ENCODE measurements around the gene CD53. TPM values are rescaled to one million over a fixed set of nuclear protein-coding genes. Genes with fewer than 3 reads are reported as not detected.

The CD53 gene
- total and polyA plus RNA-seq, 2 experiments from 2014 or later: 0.79 to 1.4 TPM

DNA sequence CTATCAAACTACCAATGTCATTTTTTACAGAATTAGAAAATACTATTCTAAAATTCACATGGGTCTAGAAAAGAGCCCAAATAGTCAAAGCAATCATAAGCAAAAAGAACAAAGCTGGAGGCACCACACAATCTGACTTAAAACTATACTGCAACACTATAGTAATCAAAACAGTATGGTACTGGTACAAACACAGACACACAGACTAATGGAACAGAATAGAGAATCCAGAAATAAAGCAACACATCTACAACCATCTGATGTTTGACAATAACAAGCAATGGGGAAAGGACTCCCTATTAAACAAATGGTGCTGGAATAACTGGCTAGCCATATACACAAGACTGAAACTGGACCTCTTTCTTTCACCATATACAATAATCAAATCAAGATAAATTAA, 39.8 kb downstream of the CD53 start:
- Histone ChIP-seq H3K27ac (no peak overlapping the region), H3K4me1 (ENCODE audit: insufficient read depth) (no peaks in the 10 kb centered on the region)

DNA sequence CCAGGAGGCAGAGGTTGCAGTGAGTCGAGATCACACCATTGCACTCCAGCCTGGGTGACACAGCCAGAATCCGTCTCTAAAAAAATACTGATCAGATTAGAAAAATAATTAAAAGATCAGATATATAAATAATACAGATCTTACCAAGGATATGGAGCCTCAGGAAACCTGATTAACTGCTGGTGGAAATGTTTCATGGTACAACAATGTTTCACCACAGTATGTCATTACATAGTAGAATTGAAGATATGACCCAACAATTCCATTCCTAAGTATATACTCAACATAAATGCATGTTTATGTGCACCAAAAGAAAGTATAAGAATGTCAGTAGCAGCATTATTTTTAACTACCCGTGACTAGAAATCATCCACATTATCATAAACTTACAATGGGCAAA, 41.7 kb downstream of the CD53 start:
- no peak overlapping the region for H2AFZ ChIP-seq
- 88% methylated on average over 3 of the region's 3 CpGs for WGBS (ENCODE audit: low lambda C conversion rate, missing lambda C conversion rate)

More for the DNA sequence above, 39.8 kb downstream of the CD53 start:
- Histone ChIP-seq H3K9me3 (ENCODE audit: low read depth) (no peaks in the 10 kb centered on the region), H3K4me3 (no peak overlapping the region), H3K79me2 (no peaks in the 10 kb centered on the region), H3K4me2 (no peak overlapping the region), H3K9me2 (replicated peaks; ENCODE audit: insufficient read depth) (peaks cover 4% of the 10 kb centered on the region), H2AFZ (no peak overlapping the region), H3K36me3 (replicated peaks; ENCODE audit: insufficient read depth, low read depth) (no peaks in the 10 kb centered on the region), H3K27me3 (no peaks in the 10 kb centered on the region), H4K20me1 (ENCODE audit: insufficient read depth, poor library complexity, severe bottlenecking) (no peaks in the 10 kb centered on the region)
- TF ChIP-seq, protein P1, sequence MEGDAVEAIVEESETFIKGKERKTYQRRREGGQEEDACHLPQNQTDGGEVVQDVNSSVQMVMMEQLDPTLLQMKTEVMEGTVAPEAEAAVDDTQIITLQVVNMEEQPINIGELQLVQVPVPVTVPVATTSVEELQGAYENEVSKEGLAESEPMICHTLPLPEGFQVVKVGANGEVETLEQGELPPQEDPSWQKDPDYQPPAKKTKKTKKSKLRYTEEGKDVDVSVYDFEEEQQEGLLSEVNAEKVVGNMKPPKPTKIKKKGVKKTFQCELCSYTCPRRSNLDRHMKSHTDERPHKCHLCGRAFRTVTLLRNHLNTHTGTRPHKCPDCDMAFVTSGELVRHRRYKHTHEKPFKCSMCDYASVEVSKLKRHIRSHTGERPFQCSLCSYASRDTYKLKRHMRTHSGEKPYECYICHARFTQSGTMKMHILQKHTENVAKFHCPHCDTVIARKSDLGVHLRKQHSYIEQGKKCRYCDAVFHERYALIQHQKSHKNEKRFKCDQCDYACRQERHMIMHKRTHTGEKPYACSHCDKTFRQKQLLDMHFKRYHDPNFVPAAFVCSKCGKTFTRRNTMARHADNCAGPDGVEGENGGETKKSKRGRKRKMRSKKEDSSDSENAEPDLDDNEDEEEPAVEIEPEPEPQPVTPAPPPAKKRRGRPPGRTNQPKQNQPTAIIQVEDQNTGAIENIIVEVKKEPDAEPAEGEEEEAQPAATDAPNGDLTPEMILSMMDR (IDR thresholded peaks at IDR 0.05; ENCODE audit: poor library complexity): no peak
- TF ChIP-seq EZH2phosphoT487 (IDR thresholded peaks at IDR 0.05; ENCODE audit: low read depth, severe bottlenecking, unreplicated experiment) (no peak), EZH2 (IDR thresholded peaks at IDR 0.05; ENCODE audit: borderline replicate concordance) (no peak)
- no peak for DNase-seq (ENCODE audit: low spot score)

DNA sequence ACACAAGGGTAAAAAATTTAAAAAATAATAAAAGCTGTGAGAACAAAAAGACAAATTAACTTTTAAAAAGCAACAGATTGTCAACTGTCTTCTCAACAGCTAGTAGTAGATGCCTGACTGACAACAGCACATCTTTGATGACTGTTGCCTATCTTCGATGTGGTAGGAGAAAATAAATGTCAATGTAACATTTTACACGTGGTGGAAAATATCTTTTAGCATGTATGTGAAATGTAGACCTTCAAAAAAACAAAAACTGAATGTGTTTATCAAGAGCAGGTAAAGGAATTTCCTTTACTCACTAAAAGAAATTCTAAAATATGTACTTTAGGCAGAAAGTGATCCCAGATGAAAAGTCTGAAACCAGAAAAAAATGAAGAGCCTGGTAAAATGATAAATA, 42.9 kb downstream of the CD53 start:
- TF ChIP-seq EZH2 (IDR thresholded peaks at IDR 0.05; ENCODE audit: borderline replicate concordance): no peak
- H3K36me3 ChIP-seq (replicated peaks; ENCODE audit: insufficient read depth, low read depth): no peaks in the 10 kb centered on the region
- H3K27me3 ChIP-seq: no peaks in the 10 kb centered on the region
- H3K9me2 ChIP-seq (replicated peaks; ENCODE audit: insufficient read depth): peaks cover 4% of the 10 kb centered on the region
- H3K4me2 ChIP-seq: no peak overlapping the region
- H4K20me1 ChIP-seq (ENCODE audit: insufficient read depth, poor library complexity, severe bottlenecking): no peaks in the 10 kb centered on the region
- H2AFZ ChIP-seq: no peak overlapping the region
- no peaks in the 10 kb centered on the region for H3K4me1 ChIP-seq (ENCODE audit: insufficient read depth)
- 77% methylated on average over 2 of the region's 2 CpGs for WGBS (ENCODE audit: low lambda C conversion rate, missing lambda C conversion rate)
- H3K79me2 ChIP-seq: no peaks in the 10 kb centered on the region
- no peaks in the 10 kb centered on the region for H3K9me3 ChIP-seq (ENCODE audit: low read depth)
- H3K4me3 ChIP-seq: no peak overlapping the region
- H3K27ac ChIP-seq: no peak overlapping the region
- DNase-seq (ENCODE audit: low spot score): no peak

More for the DNA sequence above, 41.7 kb downstream of the CD53 start:
- Histone ChIP-seq H3K4me2 (no peak overlapping the region), H3K36me3 (replicated peaks; ENCODE audit: insufficient read depth, low read depth) (no peaks in the 10 kb centered on the region), H3K27me3 (no peaks in the 10 kb centered on the region), H3K4me3 (no peak overlapping the region), H3K79me2 (no peaks in the 10 kb centered on the region), H3K9me2 (replicated peaks; ENCODE audit: insufficient read depth) (peaks cover 4% of the 10 kb centered on the region), H3K4me1 (ENCODE audit: insufficient read depth) (no peaks in the 10 kb centered on the region), H3K9me3 (ENCODE audit: low read depth) (no peaks in the 10 kb centered on the region), H3K27ac (no peak overlapping the region), H4K20me1 (ENCODE audit: insufficient read depth, poor library complexity, severe bottlenecking) (no peaks in the 10 kb centered on the region)
- no peak for TF ChIP-seq EZH2 (IDR thresholded peaks at IDR 0.05; ENCODE audit: borderline replicate concordance)
- TF ChIP-seq, protein P1 (IDR thresholded peaks at IDR 0.05; ENCODE audit: poor library complexity): no peak
- TF ChIP-seq EZH2phosphoT487 (IDR thresholded peaks at IDR 0.05; ENCODE audit: low read depth, severe bottlenecking, unreplicated experiment): no peak
- no peak for DNase-seq (ENCODE audit: low spot score)

DNA sequence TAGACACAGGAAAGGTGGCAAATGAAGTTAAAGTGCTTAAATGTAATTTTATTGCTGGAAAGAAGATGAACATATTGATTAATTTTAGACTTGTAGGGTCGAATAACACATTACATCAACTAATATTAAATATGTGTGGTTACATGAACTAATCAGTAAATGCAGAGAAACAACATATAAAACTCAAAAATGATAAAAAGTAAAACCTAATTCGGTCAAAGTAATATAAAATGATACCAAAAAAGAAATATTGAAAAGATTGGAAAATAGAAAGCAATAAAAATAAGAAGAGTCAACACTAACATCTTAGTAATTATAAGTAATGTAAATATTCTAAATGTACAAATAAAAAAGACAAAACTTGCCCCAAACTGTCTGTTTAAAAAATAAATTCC, 43.3 kb downstream of the CD53 start:
- Histone ChIP-seq H3K27ac (no peak overlapping the region), H2AFZ (peak overlapping the region; percentile 12), H4K20me1 (ENCODE audit: insufficient read depth, poor library complexity, severe bottlenecking) (no peaks in the 10 kb centered on the region), H3K9me3 (ENCODE audit: low read depth) (no peaks in the 10 kb centered on the region), H3K4me2 (no peak overlapping the region), H3K4me3 (no peak overlapping the region), H3K36me3 (replicated peaks; ENCODE audit: insufficient read depth, low read depth) (no peaks in the 10 kb centered on the region), H3K79me2 (no peaks in the 10 kb centered on the region), H3K4me1 (ENCODE audit: insufficient read depth) (no peaks in the 10 kb centered on the region), H3K27me3 (no peaks in the 10 kb centered on the region), H3K9me2 (replicated peaks; ENCODE audit: insufficient read depth) (peaks cover 4% of the 10 kb centered on the region)
- DNase-seq (ENCODE audit: low spot score): no peak
- WGBS (ENCODE audit: low lambda C conversion rate, missing lambda C conversion rate): 77% methylated on average over 2 of the region's 2 CpGs
- TF ChIP-seq EZH2 (IDR thresholded peaks at IDR 0.05; ENCODE audit: borderline replicate concordance) (no peak), EZH2phosphoT487 (IDR thresholded peaks at IDR 0.05; ENCODE audit: low read depth, severe bottlenecking, unreplicated experiment) (no peak)
- TF ChIP-seq, protein P1 (IDR thresholded peaks at IDR 0.05; ENCODE audit: poor library complexity): no peak
